K562 (cell line): ENCODE data around the gene RABL6. TPM values are rescaled to one million over a fixed set of nuclear protein-coding genes. Genes with fewer than 3 reads are reported as not detected.
A peak's percentile ranks its signal among the peaks of the same experiment; 100 is the strongest.

ENCODE experiments used
- CBFA2T3 ChIP-seq: fragments of 450-650 bp; IDR thresholded peaks from 2 replicates; pipeline ENCODE4 v1.6.1; 2017
- CBX5 ChIP-seq: IDR thresholded peaks from 2 replicates; pipeline ENCODE4 v1.6.1; 2014; ENCODE audit warnings: low read depth, borderline replicate concordance
- CREM ChIP-seq: IDR thresholded peaks from 2 replicates; pipeline ENCODE4 v1.6.1; 2014; ENCODE audit warnings: antibody characterized with exemption, low read depth
- EGR1 ChIP-seq: fragments of 450-650 bp; conservative IDR thresholded peaks from 2 replicates; pipeline ENCODE4 v1.6.1; 2017; ENCODE audit warnings: mild to moderate bottlenecking
- HMGN3 ChIP-seq: IDR thresholded peaks from 2 replicates; pipeline ENCODE4 v1.6.1; 2011; ENCODE audit warnings: borderline replicate concordance, low read depth, mild to moderate bottlenecking, mixed read lengths, low read length; ENCODE audit not compliant: insufficient read length; ENCODE audit errors: extremely low read depth
- KAT7 ChIP-seq: sonication (generic); formaldehyde crosslinking; IDR thresholded peaks from 2 replicates; pipeline ENCODE4 v1.8.0; 2022; ENCODE audit warnings: missing genetic modification reagents, mild to moderate bottlenecking, borderline replicate concordance
- MAZ ChIP-seq, 2 experiments: fragments of 450-650 bp in 1 of 2; sonication (generic) in 1 of 2; formaldehyde crosslinking; IDR thresholded peaks in 1 of 2; conservative IDR thresholded peaks in 1 of 2; 2 replicates each; pipeline versions ENCODE4 v1.4.0 to v1.5.0; 2020; ENCODE audit warnings: mild to moderate bottlenecking in 1 of 2, missing genetic modification reagents in 1 of 2
- MNT ChIP-seq, 2 experiments: fragments of 450-650 bp; conservative IDR thresholded peaks; 2 replicates each; pipeline ENCODE4 v1.6.1; 2017; ENCODE audit warnings: mild to moderate bottlenecking in 2 of 2, moderate library complexity in 2 of 2
- MYC ChIP-seq, 2 experiments: fragments of 250-450 bp in 1 of 2; sonication (Bioruptor Pico) in 1 of 2; IDR thresholded peaks; 2 replicates each; pipeline versions ENCODE4 v1.5.1 to v1.6.1; 2012 to 2021; ENCODE audit warnings: low read depth in 2 of 2, borderline replicate concordance in 1 of 2, improper control_type of control experiment in 1 of 2, low read length in 1 of 2, mild to moderate bottlenecking in 1 of 2, moderate library complexity in 1 of 2
- NBN ChIP-seq: fragments of 450-650 bp; IDR thresholded peaks from 2 replicates; pipeline ENCODE4 v1.6.1; 2016; ENCODE audit warnings: low read depth, mild to moderate bottlenecking
- TCF3 ChIP-seq: sonication (generic); formaldehyde crosslinking; IDR thresholded peaks from 2 replicates; pipeline ENCODE4 v1.4.0; 2020; ENCODE audit warnings: mild to moderate bottlenecking, missing genetic modification reagents
- TFAM ChIP-seq: fragments of 250-450 bp; sonication (Bioruptor Pico); conservative IDR thresholded peaks from 2 replicates; pipeline ENCODE4 v1.5.0; 2021; ENCODE audit warnings: mild to moderate bottlenecking, moderate library complexity
- YY1 ChIP-seq, 3 experiments: IDR thresholded peaks; 2 replicates each; pipeline ENCODE4 v1.6.1; 2011; ENCODE audit warnings: low read length in 2 of 3, mild to moderate bottlenecking in 2 of 3, moderate library complexity in 2 of 3, borderline replicate concordance in 1 of 3, control low read depth in 1 of 3, low read depth in 1 of 3; ENCODE audit not compliant: insufficient read depth in 3 of 3, insufficient replicate concordance in 2 of 3, control insufficient read depth in 1 of 3, insufficient read length in 1 of 3; ENCODE audit errors: extremely low read depth in 1 of 3
- polyA plus RNA-seq, 8 experiments: library from polyadenylated mRNA; depleted of rRNA in 4 of 8; stranded (reverse) in 5 of 8; unstranded in 3 of 8; fragments of >200 nt; fragmentation: Nextera tagmentation in 2 of 8; fragmentation: Illumina TruSeq in 1 of 8; extraction: Ambion mirVana in 2 of 8; extraction: Trizol in 1 of 8; gene quantifications; 2 replicates each; pipeline versions ENCODE4 v1.2.1 to v1.2.3, GENCODE V29; 2011 to 2014; ENCODE audit warnings: inconsistent platforms in 1 of 8, missing spikeins in 1 of 8
- total RNA-seq, 7 experiments: library from RNA; depleted of rRNA in 6 of 7; stranded (reverse); fragments of >200 nt in 6 of 7; fragmentation: Illumina TruSeq in 2 of 7; extraction: Trizol in 2 of 7; gene quantifications; 2 replicates each; pipeline versions ENCODE4 v1.2.1 to v1.2.3, GENCODE V29; 2011 to 2021; ENCODE audit warnings: low replicate concordance in 1 of 7
- TF ChIP-seq, protein P1 (sequence below): fragments of 200-800 bp; sonication (Bioruptor generic); IDR thresholded peaks from 2 replicates; pipeline ENCODE4 v1.6.1; 2017; ENCODE audit warnings: missing genetic modification characterization, missing compliant biosample characterization
- TF ChIP-seq, protein P2 (sequence below): sonication (generic); formaldehyde crosslinking; IDR thresholded peaks from 2 replicates; pipeline ENCODE4 v1.8.0; 2022; ENCODE audit warnings: missing genetic modification reagents, mild to moderate bottlenecking, moderate library complexity, borderline replicate concordance
- TF ChIP-seq, protein P3 (sequence below): sonication (generic); formaldehyde crosslinking; IDR thresholded peaks from 2 replicates; pipeline ENCODE4 v1.9.0; 2022; ENCODE audit warnings: mild to moderate bottlenecking, missing genetic modification reagents

The RABL6 gene
- total and polyA plus RNA-seq, 9 of the 15 experiments (the other 6 are each of a cell fraction or from before 2014, with no cell fraction given): 5.6 to 181 (median 84.5) TPM

GRCh38 chr9:136799854-136800657 is 7.7 kb upstream of the RABL6 start (continued):
- TF ChIP-seq EGR1: peak; percentile 35; the same call in 1 of the 2 replicates
- 0 out of 2 replicates have a peak, but pooled peaks have one; percentile 14 for TF ChIP-seq TCF3 (CRISPR knock-in tag)
- TF ChIP-seq MYC (IDR thresholded peaks at IDR 0.05; ENCODE audit: low read depth, low read length): peak; percentile 34; the same call in 1 of the 2 replicates
- no peak for TF ChIP-seq MYC (CRISPR knock-in tag; IDR thresholded peaks at IDR 0.05; ENCODE audit: borderline replicate concordance, low read depth)
- TF ChIP-seq CBFA2T3: peak; percentile 35; the same call in 1 of the 2 replicates
- TF ChIP-seq, protein P1, sequence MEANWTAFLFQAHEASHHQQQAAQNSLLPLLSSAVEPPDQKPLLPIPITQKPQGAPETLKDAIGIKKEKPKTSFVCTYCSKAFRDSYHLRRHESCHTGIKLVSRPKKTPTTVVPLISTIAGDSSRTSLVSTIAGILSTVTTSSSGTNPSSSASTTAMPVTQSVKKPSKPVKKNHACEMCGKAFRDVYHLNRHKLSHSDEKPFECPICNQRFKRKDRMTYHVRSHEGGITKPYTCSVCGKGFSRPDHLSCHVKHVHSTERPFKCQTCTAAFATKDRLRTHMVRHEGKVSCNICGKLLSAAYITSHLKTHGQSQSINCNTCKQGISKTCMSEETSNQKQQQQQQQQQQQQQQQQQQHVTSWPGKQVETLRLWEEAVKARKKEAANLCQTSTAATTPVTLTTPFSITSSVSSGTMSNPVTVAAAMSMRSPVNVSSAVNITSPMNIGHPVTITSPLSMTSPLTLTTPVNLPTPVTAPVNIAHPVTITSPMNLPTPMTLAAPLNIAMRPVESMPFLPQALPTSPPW (CRISPR knock-in tag): peak; percentile 75
- TF ChIP-seq TFAM (CRISPR knock-in tag): no peak
- 0 out of 2 replicates have a peak, but pooled peaks have one; percentile 63 for TF ChIP-seq KAT7
- TF ChIP-seq, protein P2, sequence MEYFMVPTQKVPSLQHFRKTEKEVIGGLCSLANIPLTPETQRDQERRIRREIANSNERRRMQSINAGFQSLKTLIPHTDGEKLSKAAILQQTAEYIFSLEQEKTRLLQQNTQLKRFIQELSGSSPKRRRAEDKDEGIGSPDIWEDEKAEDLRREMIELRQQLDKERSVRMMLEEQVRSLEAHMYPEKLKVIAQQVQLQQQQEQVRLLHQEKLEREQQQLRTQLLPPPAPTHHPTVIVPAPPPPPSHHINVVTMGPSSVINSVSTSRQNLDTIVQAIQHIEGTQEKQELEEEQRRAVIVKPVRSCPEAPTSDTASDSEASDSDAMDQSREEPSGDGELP (CRISPR knock-in tag): peak; percentile 86
- 0 out of 4 replicates have a peak, but pooled peaks of 1 of the 2 experiments have one; percentile 21 for TF ChIP-seq MNT (conservative IDR thresholded peaks at IDR 0.05)
- no peak for TF ChIP-seq CBX5
- TF ChIP-seq, protein P3, sequence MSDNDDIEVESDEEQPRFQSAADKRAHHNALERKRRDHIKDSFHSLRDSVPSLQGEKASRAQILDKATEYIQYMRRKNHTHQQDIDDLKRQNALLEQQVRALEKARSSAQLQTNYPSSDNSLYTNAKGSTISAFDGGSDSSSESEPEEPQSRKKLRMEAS (CRISPR knock-in tag): peak; percentile 73
- TF ChIP-seq YY1 (IDR thresholded peaks at IDR 0.05; ENCODE audit: borderline replicate concordance in 1 of 3, control insufficient read depth in 1 of 3, extremely low read depth in 1 of 3, insufficient read depth in 3 of 3, insufficient read length in 1 of 3, insufficient replicate concordance in 2 of 3, low read depth in 1 of 3, low read length in 2 of 3): peak in 2 of 3 experiments; percentile 60 to 75
- TF ChIP-seq MAZ (CRISPR knock-in tag; conservative IDR thresholded peaks at IDR 0.05 in 1 of 2, IDR thresholded peaks at IDR 0.05 in 1 of 2): peak; percentile 5 to 91; a peak in 3 of 4 replicates
- peak; percentile 77 for TF ChIP-seq HMGN3
- TF ChIP-seq NBN: peak; percentile 42; the same call in 1 of the 2 replicates
- TF ChIP-seq CREM: no peak
